GM12878 (cell line): ENCODE results near the gene PCCA. TPM values are rescaled to one million over a fixed set of nuclear protein-coding genes. Genes with fewer than 3 reads are reported as not detected.
A peak's percentile ranks its signal among the peaks of the same experiment; 100 is the strongest.

ENCODE experiments used
- CHD4 ChIP-seq: fragments of 200-600 bp; sonication (generic); IDR thresholded peaks from 2 replicates; pipeline ENCODE4 v1.6.1; 2016; ENCODE audit warnings: mild to moderate bottlenecking
- DPF2 ChIP-seq: fragments of 450-650 bp; IDR thresholded peaks from 2 replicates; pipeline ENCODE4 v1.6.1; 2017; ENCODE audit warnings: mild to moderate bottlenecking
- FOXK2 ChIP-seq: fragments of 450-650 bp; IDR thresholded peaks from 2 replicates; pipeline ENCODE4 v1.6.1; 2017; ENCODE audit warnings: mild to moderate bottlenecking, moderate library complexity
- GABPA ChIP-seq: IDR thresholded peaks from 2 replicates; pipeline ENCODE4 v1.6.1; 2014; ENCODE audit warnings: antibody characterized with exemption, low read depth, mild to moderate bottlenecking, inconsistent platforms
- MAX ChIP-seq: IDR thresholded peaks from 2 replicates; pipeline ENCODE4 v1.6.1; 2012; ENCODE audit warnings: low read depth, low read length, improper control_type of control experiment
- NFXL1 ChIP-seq: fragments of 450-650 bp; IDR thresholded peaks from 2 replicates; pipeline ENCODE4 v1.6.1; 2017; ENCODE audit warnings: antibody characterized with exemption, mild to moderate bottlenecking, borderline replicate concordance
- PRDM15 ChIP-seq: fragments of 450-650 bp; formaldehyde crosslinking; IDR thresholded peaks from 2 replicates; pipeline ENCODE4 v1.4.0; 2020; ENCODE audit warnings: mild to moderate bottlenecking, moderate library complexity
- RB1 ChIP-seq: fragments of 450-650 bp; formaldehyde crosslinking; IDR thresholded peaks from 2 replicates; pipeline ENCODE4 v1.6.1; 2017; ENCODE audit warnings: mild to moderate bottlenecking, borderline replicate concordance
- SMAD5 ChIP-seq: IDR thresholded peaks from 2 replicates; pipeline ENCODE4 v1.6.1; 2016; ENCODE audit warnings: antibody characterized with exemption, low read depth
- SPI1 ChIP-seq: IDR thresholded peaks from 2 replicates; pipeline ENCODE4 v1.6.1; 2011; ENCODE audit warnings: low read depth, mild to moderate bottlenecking, low read length, moderate library complexity, borderline replicate concordance; ENCODE audit not compliant: insufficient read depth
- SUZ12 ChIP-seq: fragments of 200-600 bp; sonication (generic); IDR thresholded peaks from one replicate; pipeline ENCODE4 v1.6.1; 2018; ENCODE audit warnings: antibody characterized with exemption, mild to moderate bottlenecking; ENCODE audit not compliant: unreplicated experiment
- TARDBP ChIP-seq: IDR thresholded peaks from 2 replicates; pipeline ENCODE4 v1.6.1; 2016; ENCODE audit warnings: borderline replicate concordance
- WRNIP1 ChIP-seq: IDR thresholded peaks from 2 replicates; pipeline ENCODE4 v1.6.1; 2011; ENCODE audit warnings: low read depth, low read length, improper control_type of control experiment, borderline replicate concordance
- ZNF207 ChIP-seq: fragments of 450-650 bp; IDR thresholded peaks from 2 replicates; pipeline ENCODE4 v1.6.1; 2014; ENCODE audit warnings: antibody characterized with exemption, mild to moderate bottlenecking, borderline replicate concordance
- ZNF687 ChIP-seq: fragments of 450-650 bp; IDR thresholded peaks from 2 replicates; pipeline ENCODE4 v1.6.1; 2017; ENCODE audit warnings: mild to moderate bottlenecking, moderate library complexity
- polyA plus RNA-seq, 11 experiments: library from polyadenylated mRNA; depleted of rRNA in 4 of 11; unstranded in 6 of 11; stranded (reverse) in 5 of 11; fragments of >200 nt; fragmentation: Nextera tagmentation in 4 of 11; fragmentation: Illumina TruSeq in 1 of 11; extraction: Ambion mirVana in 4 of 11; extraction: Trizol in 1 of 11; gene quantifications; 1 replicate in 1 of 11; 2 replicates in 10 of 11; pipeline versions ENCODE4 v1.2.1 to v1.2.3, GENCODE V29; 2011 to 2016; ENCODE audit warnings: inconsistent platforms in 2 of 11, missing spikeins in 2 of 11, low read depth in 1 of 11
- total RNA-seq, 4 experiments: library from RNA; depleted of rRNA in 3 of 4; stranded (reverse); fragments of >200 nt in 3 of 4; fragmentation: Illumina TruSeq in 1 of 4; extraction: Trizol in 1 of 4; gene quantifications; 2 replicates each; pipeline versions ENCODE4 v1.2.1 to v1.2.3, GENCODE V29; 2013 to 2021
- TF ChIP-seq, protein P1 (sequence below): fragments of 450-650 bp; IDR thresholded peaks from 2 replicates; pipeline ENCODE4 v1.6.1; 2017; ENCODE audit warnings: antibody characterized with exemption, mild to moderate bottlenecking, moderate library complexity
- TF ChIP-seq, protein P2 (sequence below): fragments of 450-650 bp; IDR thresholded peaks from 2 replicates; pipeline ENCODE4 v1.6.1; 2017; ENCODE audit warnings: low read depth, mild to moderate bottlenecking, moderate library complexity

The PCCA gene
- total and polyA plus RNA-seq, 10 of the 15 experiments (the other 5 are each of a cell fraction or from before 2014, with no cell fraction given): 5.9 to 18.2 (median 12.4) TPM

GRCh38 chr13:100088644-100089464 lies at the start of gene PCCA (continued):
- no peak for TF ChIP-seq PRDM15 (CRISPR knock-in tag)
- TF ChIP-seq CHD4: no peak
- peak; percentile 82 for TF ChIP-seq GABPA
- peak; percentile 88 for TF ChIP-seq DPF2
- TF ChIP-seq TARDBP: no peak
- TF ChIP-seq SMAD5: no peak; the same call in 1 of the 2 replicates
- 0 out of 2 replicates have a peak, but pooled peaks have one; percentile 47 for TF ChIP-seq RB1
- TF ChIP-seq ZNF207: no peak
- no peak for TF ChIP-seq SPI1
- peak; percentile 56; the same call in 1 of the 2 replicates for TF ChIP-seq MAX
- TF ChIP-seq ZNF687: peak; percentile 65
- TF ChIP-seq, protein P1, sequence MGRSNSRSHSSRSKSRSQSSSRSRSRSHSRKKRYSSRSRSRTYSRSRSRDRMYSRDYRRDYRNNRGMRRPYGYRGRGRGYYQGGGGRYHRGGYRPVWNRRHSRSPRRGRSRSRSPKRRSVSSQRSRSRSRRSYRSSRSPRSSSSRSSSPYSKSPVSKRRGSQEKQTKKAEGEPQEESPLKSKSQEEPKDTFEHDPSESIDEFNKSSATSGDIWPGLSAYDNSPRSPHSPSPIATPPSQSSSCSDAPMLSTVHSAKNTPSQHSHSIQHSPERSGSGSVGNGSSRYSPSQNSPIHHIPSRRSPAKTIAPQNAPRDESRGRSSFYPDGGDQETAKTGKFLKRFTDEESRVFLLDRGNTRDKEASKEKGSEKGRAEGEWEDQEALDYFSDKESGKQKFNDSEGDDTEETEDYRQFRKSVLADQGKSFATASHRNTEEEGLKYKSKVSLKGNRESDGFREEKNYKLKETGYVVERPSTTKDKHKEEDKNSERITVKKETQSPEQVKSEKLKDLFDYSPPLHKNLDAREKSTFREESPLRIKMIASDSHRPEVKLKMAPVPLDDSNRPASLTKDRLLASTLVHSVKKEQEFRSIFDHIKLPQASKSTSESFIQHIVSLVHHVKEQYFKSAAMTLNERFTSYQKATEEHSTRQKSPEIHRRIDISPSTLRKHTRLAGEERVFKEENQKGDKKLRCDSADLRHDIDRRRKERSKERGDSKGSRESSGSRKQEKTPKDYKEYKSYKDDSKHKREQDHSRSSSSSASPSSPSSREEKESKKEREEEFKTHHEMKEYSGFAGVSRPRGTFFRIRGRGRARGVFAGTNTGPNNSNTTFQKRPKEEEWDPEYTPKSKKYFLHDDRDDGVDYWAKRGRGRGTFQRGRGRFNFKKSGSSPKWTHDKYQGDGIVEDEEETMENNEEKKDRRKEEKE: no peak
- TF ChIP-seq WRNIP1: no peak
- TF ChIP-seq, protein P2, sequence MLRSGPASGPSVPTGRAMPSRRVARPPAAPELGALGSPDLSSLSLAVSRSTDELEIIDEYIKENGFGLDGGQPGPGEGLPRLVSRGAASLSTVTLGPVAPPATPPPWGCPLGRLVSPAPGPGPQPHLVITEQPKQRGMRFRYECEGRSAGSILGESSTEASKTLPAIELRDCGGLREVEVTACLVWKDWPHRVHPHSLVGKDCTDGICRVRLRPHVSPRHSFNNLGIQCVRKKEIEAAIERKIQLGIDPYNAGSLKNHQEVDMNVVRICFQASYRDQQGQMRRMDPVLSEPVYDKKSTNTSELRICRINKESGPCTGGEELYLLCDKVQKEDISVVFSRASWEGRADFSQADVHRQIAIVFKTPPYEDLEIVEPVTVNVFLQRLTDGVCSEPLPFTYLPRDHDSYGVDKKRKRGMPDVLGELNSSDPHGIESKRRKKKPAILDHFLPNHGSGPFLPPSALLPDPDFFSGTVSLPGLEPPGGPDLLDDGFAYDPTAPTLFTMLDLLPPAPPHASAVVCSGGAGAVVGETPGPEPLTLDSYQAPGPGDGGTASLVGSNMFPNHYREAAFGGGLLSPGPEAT: peak; percentile 86; the same call in 1 of the 2 replicates
- TF ChIP-seq SUZ12: no peak
- TF ChIP-seq FOXK2: no peak
- no peak for TF ChIP-seq NFXL1
